ENCODE data around the gene LGI2. TPM values are rescaled to one million over a fixed set of nuclear protein-coding genes. Genes with fewer than 3 reads are reported as not detected.
A peak's percentile ranks its signal among the peaks of the same experiment; 100 is the strongest.

LGI2 gene
- total RNA-seq, 1 experiment from 2014 or later: 12.2 TPM

DNA sequence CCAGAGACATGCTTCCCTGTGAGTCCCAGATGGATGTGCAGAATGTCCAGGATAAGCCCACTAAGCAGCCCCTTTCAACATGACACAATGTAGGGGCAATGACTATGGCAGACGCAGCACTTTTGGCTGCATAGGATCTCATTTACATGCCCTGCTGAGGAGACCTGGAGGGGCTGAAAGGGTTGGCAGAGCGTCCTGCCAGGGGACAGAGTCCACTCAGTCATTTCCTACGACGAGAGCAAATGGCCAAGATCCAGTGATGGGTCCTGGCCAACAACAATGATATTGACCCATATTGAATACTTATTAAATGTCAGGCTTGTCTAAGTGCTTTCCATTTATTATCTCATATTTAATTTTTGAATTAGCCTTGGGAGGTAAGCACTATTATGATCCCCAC lies 41.4 kb downstream of the LGI2 start (continued):
- TF ChIP-seq, protein P1, sequence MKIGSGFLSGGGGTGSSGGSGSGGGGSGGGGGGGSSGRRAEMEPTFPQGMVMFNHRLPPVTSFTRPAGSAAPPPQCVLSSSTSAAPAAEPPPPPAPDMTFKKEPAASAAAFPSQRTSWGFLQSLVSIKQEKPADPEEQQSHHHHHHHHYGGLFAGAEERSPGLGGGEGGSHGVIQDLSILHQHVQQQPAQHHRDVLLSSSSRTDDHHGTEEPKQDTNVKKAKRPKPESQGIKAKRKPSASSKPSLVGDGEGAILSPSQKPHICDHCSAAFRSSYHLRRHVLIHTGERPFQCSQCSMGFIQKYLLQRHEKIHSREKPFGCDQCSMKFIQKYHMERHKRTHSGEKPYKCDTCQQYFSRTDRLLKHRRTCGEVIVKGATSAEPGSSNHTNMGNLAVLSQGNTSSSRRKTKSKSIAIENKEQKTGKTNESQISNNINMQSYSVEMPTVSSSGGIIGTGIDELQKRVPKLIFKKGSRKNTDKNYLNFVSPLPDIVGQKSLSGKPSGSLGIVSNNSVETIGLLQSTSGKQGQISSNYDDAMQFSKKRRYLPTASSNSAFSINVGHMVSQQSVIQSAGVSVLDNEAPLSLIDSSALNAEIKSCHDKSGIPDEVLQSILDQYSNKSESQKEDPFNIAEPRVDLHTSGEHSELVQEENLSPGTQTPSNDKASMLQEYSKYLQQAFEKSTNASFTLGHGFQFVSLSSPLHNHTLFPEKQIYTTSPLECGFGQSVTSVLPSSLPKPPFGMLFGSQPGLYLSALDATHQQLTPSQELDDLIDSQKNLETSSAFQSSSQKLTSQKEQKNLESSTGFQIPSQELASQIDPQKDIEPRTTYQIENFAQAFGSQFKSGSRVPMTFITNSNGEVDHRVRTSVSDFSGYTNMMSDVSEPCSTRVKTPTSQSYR (CRISPR knock-in tag; IDR thresholded peaks at IDR 0.05): no peak
- no peak for TF ChIP-seq NFATC4 (CRISPR knock-in tag; IDR thresholded peaks at IDR 0.05)

DNA sequence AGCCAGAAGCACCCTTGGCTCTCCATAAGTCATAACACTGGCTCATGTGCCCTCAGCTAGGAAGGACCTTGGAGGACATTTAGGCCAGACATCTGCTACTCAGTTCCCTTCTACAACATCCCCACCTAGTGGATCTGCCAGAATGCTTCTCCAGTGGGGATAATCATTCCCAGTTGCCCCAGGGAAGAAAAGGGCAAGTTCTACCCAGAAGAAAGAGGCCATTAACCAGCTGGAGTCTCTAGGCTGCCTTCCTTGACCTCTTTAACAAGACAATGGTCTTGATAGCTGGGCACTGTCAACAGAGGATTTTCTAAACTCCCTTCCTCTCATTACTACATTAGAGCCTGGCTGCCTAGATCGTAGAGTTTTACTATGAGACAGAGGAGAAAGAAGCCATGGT lies 42.0 kb downstream of the LGI2 start:
- peak overlapping the region; percentile 25 for H3K4me3 Mint-ChIP-seq
- TF ChIP-seq ATF1 (CRISPR knock-in tag; IDR thresholded peaks at IDR 0.05) (no peak), JUN (CRISPR knock-in tag; IDR thresholded peaks at IDR 0.05) (no peak), TEAD1 (CRISPR knock-in tag; IDR thresholded peaks at IDR 0.05) (0 out of 2 replicates have a peak, but pooled peaks have one; percentile 19), ZNF396 (CRISPR knock-in tag; IDR thresholded peaks at IDR 0.05; ENCODE audit: borderline replicate concordance) (peak; percentile 36; the same call in 1 of the 2 replicates), NR1H2 (CRISPR knock-in tag; IDR thresholded peaks at IDR 0.05) (no peak), ZNF232 (CRISPR knock-in tag; IDR thresholded peaks at IDR 0.05) (no peak), SP1 (CRISPR knock-in tag; conservative IDR thresholded peaks at IDR 0.05) (no peak), FOXK1 (CRISPR knock-in tag; IDR thresholded peaks at IDR 0.05) (0 out of 2 replicates have a peak, but pooled peaks have one; percentile 34), FOXP1 (CRISPR knock-in tag; IDR thresholded peaks at IDR 0.05; ENCODE audit: borderline replicate concordance) (no peak), ZNF423 (CRISPR knock-in tag; IDR thresholded peaks at IDR 0.05) (no peak), ZNF121 (CRISPR knock-in tag; IDR thresholded peaks at IDR 0.05) (no peak), SMAD3 (CRISPR knock-in tag; IDR thresholded peaks at IDR 0.05; ENCODE audit: borderline replicate concordance) (no peak)
- TF ChIP-seq, protein P2, sequence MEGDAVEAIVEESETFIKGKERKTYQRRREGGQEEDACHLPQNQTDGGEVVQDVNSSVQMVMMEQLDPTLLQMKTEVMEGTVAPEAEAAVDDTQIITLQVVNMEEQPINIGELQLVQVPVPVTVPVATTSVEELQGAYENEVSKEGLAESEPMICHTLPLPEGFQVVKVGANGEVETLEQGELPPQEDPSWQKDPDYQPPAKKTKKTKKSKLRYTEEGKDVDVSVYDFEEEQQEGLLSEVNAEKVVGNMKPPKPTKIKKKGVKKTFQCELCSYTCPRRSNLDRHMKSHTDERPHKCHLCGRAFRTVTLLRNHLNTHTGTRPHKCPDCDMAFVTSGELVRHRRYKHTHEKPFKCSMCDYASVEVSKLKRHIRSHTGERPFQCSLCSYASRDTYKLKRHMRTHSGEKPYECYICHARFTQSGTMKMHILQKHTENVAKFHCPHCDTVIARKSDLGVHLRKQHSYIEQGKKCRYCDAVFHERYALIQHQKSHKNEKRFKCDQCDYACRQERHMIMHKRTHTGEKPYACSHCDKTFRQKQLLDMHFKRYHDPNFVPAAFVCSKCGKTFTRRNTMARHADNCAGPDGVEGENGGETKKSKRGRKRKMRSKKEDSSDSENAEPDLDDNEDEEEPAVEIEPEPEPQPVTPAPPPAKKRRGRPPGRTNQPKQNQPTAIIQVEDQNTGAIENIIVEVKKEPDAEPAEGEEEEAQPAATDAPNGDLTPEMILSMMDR (IDR thresholded peaks at IDR 0.05): peak; percentile 39; the same call in 1 of the 2 replicates
- TF ChIP-seq, protein P3, sequence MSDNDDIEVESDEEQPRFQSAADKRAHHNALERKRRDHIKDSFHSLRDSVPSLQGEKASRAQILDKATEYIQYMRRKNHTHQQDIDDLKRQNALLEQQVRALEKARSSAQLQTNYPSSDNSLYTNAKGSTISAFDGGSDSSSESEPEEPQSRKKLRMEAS (CRISPR knock-in tag; IDR thresholded peaks at IDR 0.05): no peak
- TF ChIP-seq, protein P4, sequence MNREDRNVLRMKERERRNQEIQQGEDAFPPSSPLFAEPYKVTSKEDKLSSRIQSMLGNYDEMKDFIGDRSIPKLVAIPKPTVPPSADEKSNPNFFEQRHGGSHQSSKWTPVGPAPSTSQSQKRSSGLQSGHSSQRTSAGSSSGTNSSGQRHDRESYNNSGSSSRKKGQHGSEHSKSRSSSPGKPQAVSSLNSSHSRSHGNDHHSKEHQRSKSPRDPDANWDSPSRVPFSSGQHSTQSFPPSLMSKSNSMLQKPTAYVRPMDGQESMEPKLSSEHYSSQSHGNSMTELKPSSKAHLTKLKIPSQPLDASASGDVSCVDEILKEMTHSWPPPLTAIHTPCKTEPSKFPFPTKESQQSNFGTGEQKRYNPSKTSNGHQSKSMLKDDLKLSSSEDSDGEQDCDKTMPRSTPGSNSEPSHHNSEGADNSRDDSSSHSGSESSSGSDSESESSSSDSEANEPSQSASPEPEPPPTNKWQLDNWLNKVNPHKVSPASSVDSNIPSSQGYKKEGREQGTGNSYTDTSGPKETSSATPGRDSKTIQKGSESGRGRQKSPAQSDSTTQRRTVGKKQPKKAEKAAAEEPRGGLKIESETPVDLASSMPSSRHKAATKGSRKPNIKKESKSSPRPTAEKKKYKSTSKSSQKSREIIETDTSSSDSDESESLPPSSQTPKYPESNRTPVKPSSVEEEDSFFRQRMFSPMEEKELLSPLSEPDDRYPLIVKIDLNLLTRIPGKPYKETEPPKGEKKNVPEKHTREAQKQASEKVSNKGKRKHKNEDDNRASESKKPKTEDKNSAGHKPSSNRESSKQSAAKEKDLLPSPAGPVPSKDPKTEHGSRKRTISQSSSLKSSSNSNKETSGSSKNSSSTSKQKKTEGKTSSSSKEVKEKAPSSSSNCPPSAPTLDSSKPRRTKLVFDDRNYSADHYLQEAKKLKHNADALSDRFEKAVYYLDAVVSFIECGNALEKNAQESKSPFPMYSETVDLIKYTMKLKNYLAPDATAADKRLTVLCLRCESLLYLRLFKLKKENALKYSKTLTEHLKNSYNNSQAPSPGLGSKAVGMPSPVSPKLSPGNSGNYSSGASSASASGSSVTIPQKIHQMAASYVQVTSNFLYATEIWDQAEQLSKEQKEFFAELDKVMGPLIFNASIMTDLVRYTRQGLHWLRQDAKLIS (CRISPR knock-in tag; IDR thresholded peaks at IDR 0.05; ENCODE audit: borderline replicate concordance): 0 out of 2 replicates have a peak, but pooled peaks have one; percentile 55
- TF ChIP-seq, protein P5, sequence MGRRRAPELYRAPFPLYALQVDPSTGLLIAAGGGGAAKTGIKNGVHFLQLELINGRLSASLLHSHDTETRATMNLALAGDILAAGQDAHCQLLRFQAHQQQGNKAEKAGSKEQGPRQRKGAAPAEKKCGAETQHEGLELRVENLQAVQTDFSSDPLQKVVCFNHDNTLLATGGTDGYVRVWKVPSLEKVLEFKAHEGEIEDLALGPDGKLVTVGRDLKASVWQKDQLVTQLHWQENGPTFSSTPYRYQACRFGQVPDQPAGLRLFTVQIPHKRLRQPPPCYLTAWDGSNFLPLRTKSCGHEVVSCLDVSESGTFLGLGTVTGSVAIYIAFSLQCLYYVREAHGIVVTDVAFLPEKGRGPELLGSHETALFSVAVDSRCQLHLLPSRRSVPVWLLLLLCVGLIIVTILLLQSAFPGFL (CRISPR knock-in tag; IDR thresholded peaks at IDR 0.05; ENCODE audit: borderline replicate concordance): no peak
- ChIA-PET POLR2A (no interaction called here), CTCF (interaction anchor here (0.6 to 1.9 kb wide), 41 partner anchors 9 to 1099 kb away, joined by 3 to 36 read pairs (median 3); partner anchors contain the start of genes DHX15 and SOD3)
- H3K27me3 Mint-ChIP-seq (ENCODE audit: low read depth): peaks cover 15% of the 10 kb centered on the region
- peaks cover 20% of the 10 kb centered on the region for H3K9me3 Mint-ChIP-seq
- peak; percentile 58 for DNase-seq (ENCODE audit: low spot score)
- peaks cover 21% of the 10 kb centered on the region for H3K4me1 Mint-ChIP-seq
- peak; percentile 94 for ATAC-seq
- peaks cover 12% of the 10 kb centered on the region for H3K36me3 Mint-ChIP-seq
- peak overlapping the region; percentile 55 for H3K27ac Mint-ChIP-seq
